Smooth muscle cell of the umbilical artery (primary cell): Measurements from ENCODE around the gene FGF9. TPM values are rescaled to one million over a fixed set of nuclear protein-coding genes. Genes with fewer than 3 reads are reported as not detected.

Source experiments
- total RNA-seq: library from RNA; depleted of rRNA; stranded (reverse); fragments of >200 nt; gene quantifications from 2 replicates; pipeline ENCODE4 v1.2.3, GENCODE V29; 2014

Gene FGF9
- total RNA-seq = under 0.01 and 0.05 TPM in 2 replicates

GRCh38 chr13:21670883-21671619, at the start of gene FGF9:
Gene FGF9 (plus strand): TSS chr13:21671073. CDS start chr13:21671913, 840 bp downstream.

Other genes starting within 250 kb of the FGF9 start
- gene ZDHHC20, start 211.8 kb upstream of the FGF9 start, total RNA-seq = 110 and 132 TPM in 2 replicates
- gene MICU2, start 66.9 kb upstream of the FGF9 start, total RNA-seq = 39.8 and 87.7 TPM in 2 replicates